Measurements from ENCODE around the gene PTPRN2. TPM values are rescaled to one million over a fixed set of nuclear protein-coding genes. Genes with fewer than 3 reads are reported as not detected.
"Not testable (repeated sequence)": the region's sequence is repeated elsewhere in the genome, so short reads cannot be mapped to it uniquely, and the experiment has no call there.

Gene PTPRN2
- total and polyA plus RNA-seq, 2 donors from 2014 or later = 4.8 to 6.2 TPM

DNA sequence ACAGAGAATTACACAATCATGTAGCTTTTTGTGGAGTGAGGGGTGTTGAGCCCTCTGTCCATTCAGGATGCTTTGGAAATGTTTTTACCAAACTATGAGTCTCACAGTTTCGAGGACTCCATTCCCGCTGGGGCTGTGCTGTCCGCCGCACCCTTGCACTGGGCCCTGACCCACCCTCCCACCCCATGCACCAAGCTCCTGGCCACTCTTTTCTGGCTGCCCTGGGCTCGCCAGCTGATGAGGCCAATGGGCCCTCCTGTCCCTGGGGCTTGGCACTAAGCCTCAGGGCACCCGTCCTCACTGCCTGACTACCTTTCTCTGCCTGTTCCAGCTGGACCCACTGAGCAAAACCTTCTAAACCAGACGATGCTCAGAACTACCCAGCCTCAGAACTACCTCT lies 332.1 kb downstream of the PTPRN2 start:
- FAIRE-seq (no peak), DNase-seq (no peak)
- intact Hi-C loops (cut with DNase I) = no loop called here
- Histone ChIP-seq H3K27ac (ENCODE audit: low read depth in 2 of 2, low read length in 2 of 2) (no peak overlapping the region), H3K9ac (ENCODE audit: low read length in 3 of 3) (no peak overlapping the region), H3K9me3 (ENCODE audit: control insufficient read depth in 2 of 3, insufficient read depth in 1 of 3, low read length in 3 of 3) (no peaks in the 10 kb centered on the region), H3K27me3 (ENCODE audit: control insufficient read depth, insufficient read depth, low read length) (no peaks in the 10 kb centered on the region), H3K4me3 (ENCODE audit: low read length in 3 of 3) (no peak overlapping the region), H3K4me1 (ENCODE audit: control insufficient read depth in 2 of 3, insufficient read depth in 2 of 3, low read depth in 1 of 3, low read length in 3 of 3) (no peaks in the 10 kb centered on the region), H3K36me3 (ENCODE audit: control insufficient read depth in 2 of 3, insufficient read depth in 3 of 3, low read length in 3 of 3) (no peaks in the 10 kb centered on the region)
- TF ChIP-seq, protein P1, sequence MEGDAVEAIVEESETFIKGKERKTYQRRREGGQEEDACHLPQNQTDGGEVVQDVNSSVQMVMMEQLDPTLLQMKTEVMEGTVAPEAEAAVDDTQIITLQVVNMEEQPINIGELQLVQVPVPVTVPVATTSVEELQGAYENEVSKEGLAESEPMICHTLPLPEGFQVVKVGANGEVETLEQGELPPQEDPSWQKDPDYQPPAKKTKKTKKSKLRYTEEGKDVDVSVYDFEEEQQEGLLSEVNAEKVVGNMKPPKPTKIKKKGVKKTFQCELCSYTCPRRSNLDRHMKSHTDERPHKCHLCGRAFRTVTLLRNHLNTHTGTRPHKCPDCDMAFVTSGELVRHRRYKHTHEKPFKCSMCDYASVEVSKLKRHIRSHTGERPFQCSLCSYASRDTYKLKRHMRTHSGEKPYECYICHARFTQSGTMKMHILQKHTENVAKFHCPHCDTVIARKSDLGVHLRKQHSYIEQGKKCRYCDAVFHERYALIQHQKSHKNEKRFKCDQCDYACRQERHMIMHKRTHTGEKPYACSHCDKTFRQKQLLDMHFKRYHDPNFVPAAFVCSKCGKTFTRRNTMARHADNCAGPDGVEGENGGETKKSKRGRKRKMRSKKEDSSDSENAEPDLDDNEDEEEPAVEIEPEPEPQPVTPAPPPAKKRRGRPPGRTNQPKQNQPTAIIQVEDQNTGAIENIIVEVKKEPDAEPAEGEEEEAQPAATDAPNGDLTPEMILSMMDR (IDR thresholded peaks at IDR 0.05; ENCODE audit: borderline replicate concordance, extremely low read depth, insufficient read depth) = no peak

DNA sequence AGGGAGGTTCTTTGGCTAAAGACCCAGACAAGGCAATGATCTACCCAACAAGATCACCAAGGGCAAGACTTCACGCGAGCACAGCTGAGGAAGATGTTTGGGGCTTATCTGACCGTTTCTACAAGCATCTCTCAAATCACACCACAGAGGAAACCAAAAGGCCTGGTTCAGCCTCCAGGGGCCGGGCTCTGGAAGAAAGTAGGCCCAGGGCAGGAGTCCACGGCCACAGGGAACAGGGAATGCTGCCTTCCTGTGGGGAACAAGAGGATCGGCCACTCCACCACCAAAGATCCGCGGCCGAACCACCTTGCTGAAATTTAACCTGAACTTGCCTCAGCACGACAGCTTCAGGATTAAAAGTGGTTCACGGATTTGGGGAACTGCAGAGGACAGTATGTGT lies 332.5 kb downstream of the PTPRN2 start:
- H3K4me1 ChIP-seq (ENCODE audit: control insufficient read depth in 2 of 3, insufficient read depth in 2 of 3, low read depth in 1 of 3, low read length in 3 of 3) = no peaks in the 10 kb centered on the region
- FAIRE-seq = no peak
- no peak overlapping the region for H3K9ac ChIP-seq (ENCODE audit: low read length in 3 of 3)
- H3K4me3 ChIP-seq (ENCODE audit: low read length in 3 of 3) = no peak overlapping the region
- no peaks in the 10 kb centered on the region for H3K9me3 ChIP-seq (ENCODE audit: control insufficient read depth in 2 of 3, insufficient read depth in 1 of 3, low read length in 3 of 3)
- intact Hi-C loops (cut with DNase I) = no loop called here
- no peak for DNase-seq
- TF ChIP-seq, protein P1 (IDR thresholded peaks at IDR 0.05; ENCODE audit: borderline replicate concordance, extremely low read depth, insufficient read depth) = no peak
- H3K27me3 ChIP-seq (ENCODE audit: control insufficient read depth, insufficient read depth, low read length) = no peaks in the 10 kb centered on the region
- H3K36me3 ChIP-seq (ENCODE audit: control insufficient read depth in 2 of 3, insufficient read depth in 3 of 3, low read length in 3 of 3) = no peaks in the 10 kb centered on the region
- no peak overlapping the region for H3K27ac ChIP-seq (ENCODE audit: low read depth in 2 of 2, low read length in 2 of 2)

DNA sequence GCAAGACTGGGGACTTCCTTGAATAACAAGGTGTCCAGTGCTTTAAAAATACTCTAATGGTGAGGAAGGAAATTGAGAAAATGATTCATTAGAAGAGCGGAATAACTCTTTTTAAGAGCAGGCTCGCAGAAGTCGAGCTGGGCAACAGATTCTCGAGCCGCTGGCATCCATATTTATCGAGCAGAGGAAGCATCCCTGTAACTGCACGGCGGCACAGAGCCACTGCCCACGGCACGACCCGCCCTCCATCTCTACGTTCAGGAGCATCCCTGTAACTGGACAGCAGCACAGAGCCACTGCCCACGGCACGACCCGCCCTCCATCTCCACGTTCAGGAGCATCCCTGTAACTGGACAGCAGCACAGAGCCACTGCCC lies 334.0 kb downstream of the PTPRN2 start:
- DNase-seq; H3K36me3 ChIP-seq (ENCODE audit: control insufficient read depth in 2 of 3, insufficient read depth in 3 of 3, low read length in 3 of 3); H3K9me3 ChIP-seq (ENCODE audit: control insufficient read depth in 2 of 3, insufficient read depth in 1 of 3, low read length in 3 of 3); H3K4me1 ChIP-seq (ENCODE audit: control insufficient read depth in 2 of 3, insufficient read depth in 2 of 3, low read depth in 1 of 3, low read length in 3 of 3); H3K4me3 ChIP-seq (ENCODE audit: low read length in 3 of 3); H3K9ac ChIP-seq (ENCODE audit: low read length in 3 of 3); H3K27me3 ChIP-seq (ENCODE audit: control insufficient read depth, insufficient read depth, low read length); FAIRE-seq; intact Hi-C loops (cut with DNase I); H3K27ac ChIP-seq (ENCODE audit: low read depth in 2 of 2, low read length in 2 of 2): not testable (repeated sequence)

DNA sequence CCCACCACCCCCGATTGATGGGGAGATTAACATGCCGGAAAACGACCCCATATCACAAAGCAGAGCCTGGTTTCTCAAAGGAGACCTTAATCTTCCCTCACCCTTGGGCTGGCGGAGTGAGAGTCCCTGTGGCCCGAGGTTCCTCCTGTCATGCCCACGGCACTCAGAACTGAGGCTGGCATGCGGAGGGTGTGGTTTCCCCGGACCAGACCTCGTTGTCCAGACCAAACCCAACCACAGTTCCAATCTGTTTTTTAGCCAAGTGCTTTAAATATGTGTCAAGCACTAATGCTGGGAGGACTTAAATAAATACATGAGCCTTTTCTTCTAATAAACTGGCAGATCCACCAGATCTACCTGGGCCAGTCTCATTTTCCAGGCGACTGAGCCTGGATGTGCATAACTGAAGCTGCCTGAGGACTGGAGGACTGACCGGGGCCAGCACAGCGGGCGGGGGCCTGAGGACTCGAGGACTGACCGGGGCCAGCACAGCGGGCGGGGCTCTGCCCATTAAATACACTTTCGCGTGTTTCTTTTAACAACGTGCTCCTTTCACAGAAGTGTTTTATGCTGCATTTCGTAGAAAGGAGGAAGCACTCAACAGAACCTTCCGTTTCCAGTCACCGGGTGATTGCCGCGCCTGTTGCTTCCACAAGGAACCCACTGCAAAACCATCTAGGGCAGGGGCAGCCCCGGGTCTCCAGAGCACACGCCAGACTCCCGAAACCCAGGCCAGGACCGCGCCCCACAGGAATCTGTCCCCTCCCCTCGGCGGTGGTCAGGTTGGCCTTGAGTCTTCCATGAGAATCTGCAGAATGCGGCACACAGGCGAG lies 334.6 kb downstream of the PTPRN2 start:
- H3K27me3 ChIP-seq (ENCODE audit: control insufficient read depth, insufficient read depth, low read length) = no peaks in the 10 kb centered on the region
- FAIRE-seq (no peak), DNase-seq (no peak)
- H3K4me1 ChIP-seq (ENCODE audit: control insufficient read depth in 2 of 3, insufficient read depth in 2 of 3, low read depth in 1 of 3, low read length in 3 of 3) = no peaks in the 10 kb centered on the region
- H3K4me3 ChIP-seq (ENCODE audit: low read length in 3 of 3) = no peak overlapping the region
- TF ChIP-seq, protein P1 (IDR thresholded peaks at IDR 0.05; ENCODE audit: borderline replicate concordance, extremely low read depth, insufficient read depth) = no peak
- no peaks in the 10 kb centered on the region for H3K36me3 ChIP-seq (ENCODE audit: control insufficient read depth in 2 of 3, insufficient read depth in 3 of 3, low read length in 3 of 3)
- peaks cover 0 to 4% (median 0%) of the 10 kb centered on the region in 3 donors for H3K9me3 ChIP-seq (ENCODE audit: control insufficient read depth in 2 of 3, insufficient read depth in 1 of 3, low read length in 3 of 3)
- intact Hi-C loops (cut with DNase I) = no loop called here
- no peak overlapping the region for H3K27ac ChIP-seq (ENCODE audit: low read depth in 2 of 2, low read length in 2 of 2)
- H3K9ac ChIP-seq (ENCODE audit: low read length in 3 of 3) = no peak overlapping the region

Data from kidney (tissue), 14 donors.